Activated T-helper 1 cell treated with anti-CD3 and anti-CD28 coated beads, Interleukin-12 subunit alpha, Interleukin-12 subunit beta, Interleukin-2, Interleukin-4 antibody, amounts not matched to agents 30 ng/mL and 10 ng/mL and 1 ng/mL, durations not matched to agents 14 hours and 24 hours and 36 hours (primary cell): ENCODE data around the gene ANGPTL4. TPM values are rescaled to one million over a fixed set of nuclear protein-coding genes. Genes with fewer than 3 reads are reported as not detected.
"Not testable (repeated sequence)": the region's sequence is repeated elsewhere in the genome, so short reads cannot be mapped to it uniquely, and the experiment has no call there.

Experiments
- DNase-seq: peaks from one replicate; pipeline ENCODE4 v3.0.0; 2021; ENCODE audit warnings: low spot score
- H3K27ac Mint-ChIP-seq: one replicate; pipeline ENCODE4 v1.8.0; 2021; ENCODE audit warnings: mild to moderate bottlenecking, mixed read lengths
- H3K27me3 Mint-ChIP-seq: one replicate; pipeline ENCODE4 v1.8.0; 2022; ENCODE audit warnings: mild to moderate bottlenecking, moderate library complexity, mixed read lengths; ENCODE audit not compliant: insufficient read depth
- H3K36me3 Mint-ChIP-seq: one replicate; pipeline ENCODE4 v1.8.0; 2021; ENCODE audit warnings: low read depth, mixed read lengths
- H3K4me1 Mint-ChIP-seq: one replicate; pipeline ENCODE4 v1.8.0; 2021; ENCODE audit warnings: low read depth, mixed read lengths
- H3K4me3 Mint-ChIP-seq: one replicate; pipeline ENCODE4 v1.8.0; 2021; ENCODE audit warnings: mild to moderate bottlenecking, moderate library complexity, mixed read lengths
- H3K9me3 Mint-ChIP-seq: one replicate; pipeline ENCODE4 v1.8.0; 2021; ENCODE audit warnings: mixed read lengths
- intact Hi-C: fragments of 100-400 bp; cut with micrococcal nuclease; formaldehyde crosslinking; loops from one replicate; pipeline ENCODE4 v1.15.1; 2024
- total RNA-seq: library from RNA; stranded (reverse); gene quantifications from 2 replicates; pipeline ENCODE4 v1.2.3, GENCODE V29; 2022

The ANGPTL4 gene
- total RNA-seq, 1 donor from 2014 or later = 3.8 TPM

DNA sequence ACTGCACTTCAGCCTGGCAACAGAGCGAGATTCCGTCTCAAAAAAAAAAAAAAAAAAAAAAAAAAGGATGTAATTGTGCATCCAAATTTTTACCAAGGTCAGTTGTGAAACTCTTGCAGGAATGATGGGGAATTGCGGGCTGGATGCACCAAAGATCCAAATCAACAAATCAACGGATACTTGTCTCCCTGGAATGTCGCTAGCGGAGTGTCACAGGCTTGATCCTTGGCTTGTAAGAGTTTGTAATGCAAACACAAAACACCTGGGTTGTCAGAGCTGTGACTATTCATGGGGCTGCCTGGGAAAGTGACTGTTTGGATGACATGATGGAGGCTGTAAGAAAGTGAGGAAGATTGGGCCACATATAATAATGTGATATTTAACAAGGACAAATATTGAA lies 25.1 kb upstream of the ANGPTL4 start:
- intact Hi-C loops = no loop called here
- H3K9me3 Mint-ChIP-seq = no peaks in the 10 kb centered on the region
- H3K27ac Mint-ChIP-seq = no peak overlapping the region
- H3K27me3 Mint-ChIP-seq = peaks cover 57% of the 10 kb centered on the region
- H3K36me3 Mint-ChIP-seq = no peaks in the 10 kb centered on the region
- H3K4me1 Mint-ChIP-seq = peaks cover 10% of the 10 kb centered on the region
- H3K4me3 Mint-ChIP-seq = no peak overlapping the region
- no peak for DNase-seq

DNA sequence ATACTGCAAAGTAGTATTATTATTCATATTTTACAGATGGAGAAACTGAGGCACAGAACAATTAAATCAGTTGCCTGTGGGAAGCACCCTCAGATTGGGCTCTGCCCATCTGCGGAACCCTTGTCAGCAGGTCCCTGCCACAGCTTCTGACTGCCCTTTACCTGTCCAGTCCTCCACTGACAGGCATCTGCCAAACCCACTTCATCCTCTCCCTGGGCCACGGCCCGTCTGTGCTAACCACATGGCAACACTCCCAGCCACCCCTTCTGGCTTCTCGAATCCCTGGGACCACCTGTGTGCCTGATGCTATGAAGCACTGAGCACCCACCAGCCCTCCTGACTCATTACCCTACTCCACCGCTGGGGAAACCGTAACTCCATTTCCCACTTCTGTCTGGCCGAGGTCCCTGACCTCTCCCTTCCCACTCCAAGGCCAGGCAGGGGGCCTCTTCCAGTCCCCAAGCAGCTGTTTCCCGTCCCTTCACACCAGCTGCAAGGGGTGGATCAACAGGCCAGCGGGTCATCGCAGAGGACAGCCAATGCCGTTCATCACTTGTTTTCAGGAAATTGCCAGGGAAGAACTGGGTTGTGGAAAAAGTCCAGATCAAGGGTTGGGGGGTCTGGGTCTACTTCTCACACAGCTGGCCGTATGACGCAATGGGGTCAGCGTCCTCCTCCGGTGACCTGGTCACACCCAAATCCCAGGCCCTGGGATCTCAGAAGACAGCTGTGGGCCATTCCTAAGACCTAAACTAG lies 23.4 kb upstream of the ANGPTL4 start:
- H3K27me3 Mint-ChIP-seq = peaks cover 57% of the 10 kb centered on the region
- H3K4me3 Mint-ChIP-seq = no peak overlapping the region
- no peak for DNase-seq
- H3K9me3 Mint-ChIP-seq = no peaks in the 10 kb centered on the region
- no peak overlapping the region for H3K27ac Mint-ChIP-seq
- H3K36me3 Mint-ChIP-seq = no peaks in the 10 kb centered on the region
- intact Hi-C loops = no loop called here
- peaks cover 10% of the 10 kb centered on the region for H3K4me1 Mint-ChIP-seq

DNA sequence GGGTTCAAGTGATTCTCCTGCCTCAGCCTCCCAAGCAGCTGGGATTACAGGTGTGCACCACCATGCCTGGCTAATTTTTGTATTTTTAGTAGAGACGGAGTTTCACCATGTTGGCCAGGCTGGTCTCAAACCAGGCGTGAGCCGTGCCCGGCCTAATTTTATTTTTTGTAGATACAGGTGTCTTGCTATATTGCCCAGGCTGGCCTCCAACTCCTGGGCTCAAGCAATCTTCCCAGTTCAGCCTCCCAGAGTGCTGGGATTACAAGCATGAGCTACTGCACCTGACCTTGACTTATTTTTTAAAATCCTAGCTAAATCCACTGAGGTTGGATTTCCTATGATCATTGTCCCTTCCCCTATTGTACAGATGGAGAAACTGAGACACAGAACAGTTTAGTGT lies 22.5 kb upstream of the ANGPTL4 start:
- H3K9me3 Mint-ChIP-seq, DNase-seq, H3K36me3 Mint-ChIP-seq, intact Hi-C loops, H3K4me1 Mint-ChIP-seq, H3K27ac Mint-ChIP-seq: not testable (repeated sequence)
- peak overlapping the region; percentile 37 for H3K4me3 Mint-ChIP-seq
- H3K27me3 Mint-ChIP-seq = peaks cover 49% of the 10 kb centered on the region

DNA sequence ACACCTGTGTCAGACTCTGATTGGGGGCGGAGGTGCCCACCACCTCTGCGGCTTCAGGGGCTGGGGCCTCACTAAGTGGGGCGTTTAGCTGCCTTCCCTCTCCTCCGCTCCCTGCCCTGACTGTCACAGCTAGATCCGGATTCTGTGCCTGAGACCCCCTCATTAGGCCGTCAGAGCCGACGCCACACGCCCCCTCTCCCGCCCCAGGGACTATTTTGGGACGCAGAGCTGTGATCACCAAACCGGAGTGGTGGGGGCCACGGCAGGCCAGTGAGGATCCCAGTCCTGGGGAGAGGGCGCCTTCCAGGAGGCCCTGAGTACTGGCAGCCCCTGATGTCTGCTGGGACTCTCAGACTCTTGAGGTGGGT lies 21.7 kb upstream of the ANGPTL4 start:
- Mint-ChIP-seq H3K27me3 (peaks cover 43% of the 10 kb centered on the region), H3K9me3 (no peaks in the 10 kb centered on the region), H3K36me3 (no peaks in the 10 kb centered on the region), H3K4me1 (peaks cover 5% of the 10 kb centered on the region), H3K27ac (no peak overlapping the region), H3K4me3 (no peak overlapping the region)
- intact Hi-C loops = loop anchor here (2.0 kb wide), 1 partner anchor 33 kb away; the partner anchor contains the start of gene CD320
- DNase-seq = no peak

DNA sequence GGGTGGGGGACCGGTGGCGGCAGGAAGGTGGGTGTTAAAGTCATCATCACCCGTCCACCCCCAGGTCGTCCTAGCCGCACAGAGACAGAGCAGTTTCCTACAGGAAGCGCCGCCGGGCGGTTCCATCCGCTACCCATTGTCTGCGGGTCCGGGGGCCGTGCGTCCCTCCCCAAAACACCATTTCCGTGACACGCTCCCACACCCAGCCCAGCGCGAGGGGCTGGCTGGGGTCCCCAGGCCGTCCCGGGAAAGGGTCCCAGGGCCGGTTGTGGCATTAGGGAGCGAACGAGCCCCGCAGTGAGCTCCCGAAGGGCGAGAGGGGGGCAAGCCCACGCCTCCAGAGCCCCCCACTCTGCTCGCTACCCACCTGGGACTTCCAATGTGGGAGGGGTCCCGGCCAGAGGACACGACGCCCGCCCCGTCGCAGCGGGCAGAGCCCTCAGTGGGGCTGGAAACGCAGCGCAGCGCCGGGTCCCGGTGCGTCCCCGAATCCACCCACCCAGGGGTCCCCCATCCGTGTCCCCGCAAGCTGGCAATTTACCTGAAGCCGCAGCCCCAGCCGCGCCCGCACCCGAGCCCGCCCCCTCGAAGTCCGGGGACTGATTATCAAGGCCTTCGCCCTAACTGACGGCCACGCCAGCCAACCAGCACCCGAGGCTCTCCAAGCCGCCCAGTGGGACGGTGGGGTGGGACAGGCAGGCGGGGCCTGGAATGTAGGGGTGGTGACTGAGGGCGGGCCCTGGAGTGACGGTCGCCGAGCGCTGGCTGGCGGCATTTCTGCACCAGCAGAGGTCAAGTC lies 21.1 kb upstream of the ANGPTL4 start, which contains the start of gene KANK3:
Gene KANK3, minus strand, starts transcription at position 579 of the 799 bp plus-strand sequence. CDS start 5,434 bp downstream, outside the sequence.
- peak within 1 kb of the TSS; percentile 79 for H3K4me3 Mint-ChIP-seq
- H3K27ac Mint-ChIP-seq = no peak within 1 kb of the TSS
- peaks cover 5% of the 10 kb centered on the region for H3K4me1 Mint-ChIP-seq
- H3K27me3 Mint-ChIP-seq = peaks cover 39% of the 10 kb centered on the region
- peak; percentile 86 for DNase-seq
- no peaks in the 10 kb centered on the region for H3K9me3 Mint-ChIP-seq
- intact Hi-C loops = loop anchor here (1.0 to 2.0 kb wide), 3 partner anchors 22 to 47 kb away; partner anchors contain the start of genes CD320, NDUFA7, RAB11B and RPS28
- H3K36me3 Mint-ChIP-seq = no peaks in the 10 kb centered on the region

DNA sequence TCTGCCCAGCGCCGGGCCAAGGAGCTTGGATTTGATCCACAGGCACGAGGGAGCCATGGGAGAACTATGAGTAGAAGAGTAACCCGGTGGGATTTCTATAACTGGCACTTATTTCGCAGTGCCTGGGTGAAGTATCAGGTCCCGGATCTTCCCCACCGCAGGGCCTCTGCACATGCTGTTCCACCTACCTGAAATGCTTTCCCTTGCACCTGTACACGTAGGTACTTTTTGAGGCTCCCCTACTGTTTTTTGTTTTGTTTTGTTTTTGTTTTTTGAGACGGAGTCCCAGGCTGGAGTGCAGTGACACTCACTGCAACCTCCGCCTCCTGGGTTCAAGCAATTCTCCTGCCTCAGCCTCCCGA lies 20.5 kb upstream of the ANGPTL4 start:
- Mint-ChIP-seq H3K9me3 (no peaks in the 10 kb centered on the region), H3K27ac (no peak overlapping the region)
- intact Hi-C loops = loop anchor here (1.0 to 2.0 kb wide), 3 partner anchors 22 to 47 kb away; partner anchors contain the start of genes CD320, NDUFA7, RAB11B and RPS28

DNA sequence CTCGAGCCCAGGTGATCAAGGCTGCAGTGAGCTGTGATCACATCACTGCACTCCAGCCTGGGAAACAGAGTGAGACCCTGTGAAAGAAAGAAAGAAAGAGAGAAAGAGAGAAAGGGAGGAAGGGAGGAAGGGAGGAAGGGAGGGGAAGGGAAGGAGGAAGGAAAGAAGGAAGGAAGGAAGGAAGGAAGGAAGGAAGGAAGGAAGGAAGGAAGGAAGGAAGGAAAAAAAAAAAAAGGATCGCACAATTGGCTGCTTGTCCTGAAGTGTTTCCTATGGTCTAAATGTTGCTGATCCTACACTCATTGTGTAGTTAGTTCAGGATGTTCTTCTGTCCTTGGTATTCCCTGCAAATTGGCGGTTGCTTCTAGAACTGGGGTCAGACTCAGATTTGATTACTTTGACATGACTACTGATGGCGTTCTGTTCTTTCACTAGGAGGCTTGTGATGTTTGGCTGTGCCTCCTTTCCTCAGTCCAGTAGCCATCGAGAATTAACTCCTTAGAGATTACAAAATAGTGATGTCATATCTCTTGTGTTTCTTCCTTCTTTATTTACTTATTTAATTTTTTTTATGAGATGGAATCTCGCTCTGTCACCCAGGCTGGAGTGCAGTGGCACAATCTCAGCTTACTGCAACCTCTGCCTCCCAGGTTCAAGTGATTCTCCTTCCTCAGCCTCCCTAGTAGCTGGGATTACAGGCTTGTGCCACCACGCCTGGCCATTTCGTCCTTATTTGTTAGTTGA lies 14.2 kb upstream of the ANGPTL4 start:
- H3K4me1 Mint-ChIP-seq, H3K4me3 Mint-ChIP-seq, H3K9me3 Mint-ChIP-seq, DNase-seq, H3K27ac Mint-ChIP-seq, H3K36me3 Mint-ChIP-seq: not testable (repeated sequence)
- peaks cover 29% of the 10 kb centered on the region for H3K27me3 Mint-ChIP-seq
- intact Hi-C loops = loop anchor here (5.0 kb wide), 1 partner anchor 228 kb away; the partner anchor contains the start of gene MYO1F

More for the DNA sequence above, 20.5 kb upstream of the ANGPTL4 start:
- Mint-ChIP-seq H3K27me3 (peaks cover 34% of the 10 kb centered on the region), H3K36me3 (no peaks in the 10 kb centered on the region), H3K4me3 (peak overlapping the region; percentile 79), H3K4me1 (peaks cover 5% of the 10 kb centered on the region)
- DNase-seq = no peak

DNA sequence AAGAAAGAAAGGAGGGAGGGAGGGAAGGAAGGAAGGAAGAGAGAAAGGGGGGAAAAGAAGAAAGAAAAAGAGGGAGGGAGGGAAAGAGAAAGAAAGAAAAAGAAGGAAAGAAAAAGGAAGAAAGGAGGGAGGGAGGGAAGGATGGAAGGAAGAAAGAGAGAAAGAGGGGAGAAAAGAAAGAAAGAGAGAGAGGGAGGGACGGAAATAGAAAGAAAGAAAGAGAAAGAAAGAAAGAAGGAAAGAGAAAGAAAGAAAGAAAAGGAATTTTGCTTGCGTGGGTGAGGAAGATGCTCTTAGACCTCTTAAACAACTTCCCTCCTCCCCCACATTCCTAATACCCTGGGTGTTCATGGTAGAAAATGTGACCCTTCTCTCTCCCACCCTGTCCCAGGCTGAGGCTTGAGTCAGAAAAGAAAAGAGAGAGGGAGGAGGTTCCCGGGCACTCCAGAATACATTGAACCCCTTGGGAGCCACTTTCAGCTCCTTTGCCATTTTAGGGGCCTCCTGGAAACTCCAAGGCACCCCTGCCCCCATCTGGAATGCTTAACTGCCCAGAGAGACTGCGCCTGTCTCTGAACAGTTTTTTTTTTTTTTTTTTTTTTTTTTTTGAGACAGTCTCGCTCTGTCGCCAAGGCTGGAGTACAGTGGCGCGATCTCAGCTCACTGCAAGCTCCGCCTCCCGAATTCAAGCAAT lies 11.7 kb upstream of the ANGPTL4 start:
- Mint-ChIP-seq H3K27ac (no peak overlapping the region), H3K27me3 (peaks cover 28% of the 10 kb centered on the region), H3K4me1 (peaks cover 9% of the 10 kb centered on the region), H3K4me3 (no peak overlapping the region), H3K36me3 (no peaks in the 10 kb centered on the region), H3K9me3 (no peaks in the 10 kb centered on the region)
- DNase-seq = no peak
- intact Hi-C loops = loop anchor here (5.0 kb wide), 1 partner anchor 225 kb away; the partner anchor contains the start of gene MYO1F

DNA sequence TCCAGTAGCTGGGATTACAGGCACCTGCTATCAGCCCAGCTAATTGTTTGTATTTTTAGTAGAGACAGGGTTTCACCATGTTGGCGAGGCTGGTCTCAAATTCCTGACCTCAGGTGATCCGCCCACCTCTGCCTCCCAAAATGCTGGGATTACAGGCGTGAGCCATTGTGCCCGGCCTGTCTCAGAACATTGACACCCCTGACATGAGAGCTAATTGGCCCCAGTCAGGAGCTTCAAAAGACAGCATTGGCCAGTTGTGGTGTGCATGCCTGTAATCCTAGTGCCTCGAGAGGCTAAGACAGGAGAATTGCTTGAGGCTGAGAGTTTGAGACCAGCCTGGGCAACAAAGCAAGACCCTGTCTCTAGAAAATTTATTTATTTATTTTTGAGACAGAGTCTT lies 11.1 kb upstream of the ANGPTL4 start:
- not testable (repeated sequence) for H3K4me1 Mint-ChIP-seq

DNA sequence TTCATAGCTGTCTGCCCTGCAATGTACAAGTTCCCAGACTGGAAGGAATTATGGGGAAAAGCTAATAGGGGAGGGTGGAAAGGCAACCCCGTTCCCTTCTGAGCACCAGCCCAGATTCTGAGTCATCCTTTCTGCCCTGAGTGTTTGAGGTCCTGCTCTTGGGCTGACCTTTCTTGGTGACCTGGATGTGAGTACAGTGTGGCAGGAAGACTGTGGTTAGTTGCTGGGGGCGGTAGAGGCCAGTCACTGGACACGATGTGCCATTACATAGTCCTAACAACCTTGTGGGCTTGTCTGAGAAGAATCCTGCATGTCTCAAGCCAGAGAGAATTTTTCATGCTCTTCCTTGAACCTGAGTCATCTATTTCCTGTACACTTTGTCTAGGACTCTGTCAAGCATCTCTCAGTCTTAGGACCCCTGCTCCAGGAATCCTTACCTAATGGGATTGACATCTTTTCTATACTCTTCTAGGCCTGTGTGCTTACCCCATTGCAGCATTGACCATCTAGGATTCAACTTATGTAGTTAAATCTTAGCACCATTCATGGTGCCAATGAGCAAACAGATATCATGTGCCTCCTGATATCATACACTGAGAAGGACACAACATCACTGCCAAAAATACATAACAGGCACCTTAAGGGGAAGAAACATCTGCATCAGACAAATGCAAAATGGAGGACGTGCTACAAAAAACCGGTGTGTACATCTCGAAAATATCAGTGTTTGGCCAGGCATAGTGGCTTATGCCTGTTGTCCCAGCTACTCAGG lies 8.1 kb upstream of the ANGPTL4 start:
- intact Hi-C loops = no loop called here
- Mint-ChIP-seq H3K27ac (no peak overlapping the region), H3K4me3 (no peak overlapping the region), H3K9me3 (no peaks in the 10 kb centered on the region), H3K4me1 (peaks cover 9% of the 10 kb centered on the region), H3K36me3 (no peaks in the 10 kb centered on the region), H3K27me3 (peaks cover 18% of the 10 kb centered on the region)
- no peak for DNase-seq

More for the DNA sequence above, 11.1 kb upstream of the ANGPTL4 start:
- H3K27me3 Mint-ChIP-seq = peaks cover 29% of the 10 kb centered on the region
- intact Hi-C loops = loop anchor here (5.0 kb wide), 1 partner anchor 224 kb away; the partner anchor contains the start of gene MYO1F
- not testable (repeated sequence) for H3K27ac Mint-ChIP-seq, H3K9me3 Mint-ChIP-seq, H3K4me3 Mint-ChIP-seq, H3K36me3 Mint-ChIP-seq, DNase-seq

DNA sequence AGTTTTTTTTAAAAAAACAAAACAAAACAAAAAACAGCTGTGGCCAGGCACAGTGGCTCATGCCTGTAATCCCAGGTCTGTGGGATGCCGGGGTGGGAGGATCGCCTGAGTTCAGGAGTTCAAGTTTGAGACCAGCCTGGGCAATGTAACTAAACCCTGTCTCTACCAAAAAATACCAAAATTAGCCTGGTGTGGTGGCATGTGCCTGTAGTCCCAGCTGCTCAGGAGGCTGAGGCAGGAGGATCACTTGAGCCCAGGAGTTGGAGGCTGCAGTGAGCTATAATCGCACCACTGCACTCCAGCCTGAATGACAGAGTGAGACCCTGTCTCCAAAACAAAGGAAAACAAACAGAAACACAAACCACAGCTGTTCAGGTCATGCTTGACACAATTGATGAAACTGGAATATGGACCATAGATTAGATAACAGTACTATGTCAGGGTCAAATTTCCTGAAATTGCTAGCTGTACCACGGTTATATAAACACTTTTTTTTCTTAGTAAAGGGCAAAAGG lies 6.9 kb upstream of the ANGPTL4 start:
- H3K36me3 Mint-ChIP-seq = no peaks in the 10 kb centered on the region
- DNase-seq = no peak
- H3K27me3 Mint-ChIP-seq = peaks cover 8% of the 10 kb centered on the region
- intact Hi-C loops = no loop called here
- no peak overlapping the region for H3K27ac Mint-ChIP-seq
- no peaks in the 10 kb centered on the region for H3K9me3 Mint-ChIP-seq
- no peak overlapping the region for H3K4me3 Mint-ChIP-seq
- peaks cover 9% of the 10 kb centered on the region for H3K4me1 Mint-ChIP-seq
